Ovary (tissue), 3 donors: Measurements from ENCODE around the gene PBXIP1.

ENCODE experiments used
- POLR2A ChIP-seq: fragments of 450-650 bp; IDR thresholded peaks from one replicate; pipeline ENCODE4 v1.6.1; 2017; ENCODE audit warnings: antibody characterized with exemption, mild to moderate bottlenecking, moderate library complexity
- TF ChIP-seq, protein P1 (sequence below), 3 donors: fragments of 450-650 bp in 2 of 3; fragments of 200-600 bp in 1 of 3; IDR thresholded peaks; one replicate each; pipeline versions ENCODE4 v1.5.1 to v1.8.0; 2016 to 2022; ENCODE audit warnings: antibody characterized with exemption in 3 of 3, mild to moderate bottlenecking in 1 of 3
- donor health status: DM: no; HTN: no; CAD: no.

DNA sequence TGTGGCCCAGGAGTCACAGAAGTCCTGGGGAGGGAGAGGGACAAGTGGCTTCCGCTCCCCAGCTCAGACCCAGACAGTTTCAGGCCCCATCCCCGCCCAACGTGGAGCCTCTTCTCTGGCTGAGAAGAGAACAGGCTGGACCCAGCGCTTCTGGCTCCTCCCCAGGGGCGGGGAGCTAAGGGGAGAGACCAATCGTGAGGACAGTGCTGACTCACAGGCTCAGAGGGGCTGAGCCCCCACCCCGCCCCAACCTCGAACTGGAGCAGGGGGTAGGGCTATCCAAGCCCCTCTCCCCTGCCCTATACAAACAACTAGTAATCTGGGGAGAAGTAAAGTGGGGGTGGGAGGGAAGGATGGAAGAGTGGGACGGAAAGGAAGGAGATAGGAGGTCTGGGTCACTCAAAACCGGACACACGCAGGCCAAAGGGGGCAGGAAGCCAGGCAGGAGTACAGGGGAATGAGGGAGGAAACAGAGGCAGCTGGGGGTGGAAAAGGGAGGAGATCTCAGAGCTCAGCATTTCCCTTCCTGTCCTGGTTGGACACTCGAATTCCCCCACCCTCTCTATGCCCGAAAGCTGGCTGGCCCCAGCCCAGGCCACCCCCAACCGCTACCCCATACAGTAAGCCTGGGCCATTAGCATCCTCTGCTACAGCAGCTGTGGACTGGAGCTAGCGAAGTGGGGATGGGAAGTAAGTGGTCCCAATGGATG, 14.9 kb upstream of the PBXIP1 start, which contains the start of gene SHC1:
- TF ChIP-seq, protein P1, sequence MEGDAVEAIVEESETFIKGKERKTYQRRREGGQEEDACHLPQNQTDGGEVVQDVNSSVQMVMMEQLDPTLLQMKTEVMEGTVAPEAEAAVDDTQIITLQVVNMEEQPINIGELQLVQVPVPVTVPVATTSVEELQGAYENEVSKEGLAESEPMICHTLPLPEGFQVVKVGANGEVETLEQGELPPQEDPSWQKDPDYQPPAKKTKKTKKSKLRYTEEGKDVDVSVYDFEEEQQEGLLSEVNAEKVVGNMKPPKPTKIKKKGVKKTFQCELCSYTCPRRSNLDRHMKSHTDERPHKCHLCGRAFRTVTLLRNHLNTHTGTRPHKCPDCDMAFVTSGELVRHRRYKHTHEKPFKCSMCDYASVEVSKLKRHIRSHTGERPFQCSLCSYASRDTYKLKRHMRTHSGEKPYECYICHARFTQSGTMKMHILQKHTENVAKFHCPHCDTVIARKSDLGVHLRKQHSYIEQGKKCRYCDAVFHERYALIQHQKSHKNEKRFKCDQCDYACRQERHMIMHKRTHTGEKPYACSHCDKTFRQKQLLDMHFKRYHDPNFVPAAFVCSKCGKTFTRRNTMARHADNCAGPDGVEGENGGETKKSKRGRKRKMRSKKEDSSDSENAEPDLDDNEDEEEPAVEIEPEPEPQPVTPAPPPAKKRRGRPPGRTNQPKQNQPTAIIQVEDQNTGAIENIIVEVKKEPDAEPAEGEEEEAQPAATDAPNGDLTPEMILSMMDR (IDR thresholded peaks at IDR 0.05): no peak
- peak; percentile 91 for TF ChIP-seq POLR2A
